HepG2 (cell line): ENCODE results near the gene CA9. TPM values are rescaled to one million over a fixed set of nuclear protein-coding genes. Genes with fewer than 3 reads are reported as not detected.

Source experiments
- CBFB ChIP-seq: sonication (generic); formaldehyde crosslinking; IDR thresholded peaks from 2 replicates; pipeline ENCODE4 v1.4.0; 2020; ENCODE audit warnings: missing genetic modification reagents
- CEBPG ChIP-seq: IDR thresholded peaks from 2 replicates; pipeline ENCODE4 v1.6.1; 2016
- FOSL1 ChIP-seq: sonication (generic); formaldehyde crosslinking; IDR thresholded peaks from 2 replicates; pipeline ENCODE4 v1.9.0; 2021; ENCODE audit warnings: missing genetic modification reagents, borderline replicate concordance
- FOXA1 ChIP-seq, 2 experiments: fragments of 450-650 bp in 1 of 2; sonication (generic) in 1 of 2; formaldehyde crosslinking in 1 of 2; IDR thresholded peaks; 2 replicates each; pipeline versions ENCODE4 v1.4.0 to v1.6.1; 2016 to 2020; ENCODE audit warnings: missing genetic modification reagents in 1 of 2
- HDAC6 ChIP-seq: fragments of 200-600 bp; sonication (generic); IDR thresholded peaks from 2 replicates; pipeline ENCODE4 v1.7.0; 2017; ENCODE audit warnings: mild to moderate bottlenecking, antibody characterized with exemption, low read length, low read depth
- IRF2 ChIP-seq: IDR thresholded peaks from 2 replicates; pipeline ENCODE4 v1.6.1; 2018; ENCODE audit warnings: missing genetic modification reagents, missing compliant biosample characterization
- JUND ChIP-seq: sonication (generic); formaldehyde crosslinking; IDR thresholded peaks from 2 replicates; pipeline ENCODE4 v1.8.0; 2022; ENCODE audit warnings: mild to moderate bottlenecking, missing genetic modification reagents
- KDM2A ChIP-seq: sonication (generic); formaldehyde crosslinking; IDR thresholded peaks from 2 replicates; pipeline ENCODE4 v1.4.0; 2020; ENCODE audit warnings: low read depth, missing genetic modification reagents, borderline replicate concordance
- KLF12 ChIP-seq: sonication (generic); formaldehyde crosslinking; IDR thresholded peaks from 2 replicates; pipeline ENCODE4 v1.4.0; 2020; ENCODE audit warnings: missing genetic modification reagents, borderline replicate concordance
- LCORL ChIP-seq, 2 experiments: fragments of 450-650 bp in 1 of 2; sonication (generic) in 1 of 2; formaldehyde crosslinking in 1 of 2; IDR thresholded peaks; 2 replicates each; pipeline versions ENCODE4 v1.5.0 to v1.6.1; 2017 to 2020; ENCODE audit warnings: antibody characterized with exemption in 1 of 2, missing genetic modification reagents in 1 of 2
- MTA1 ChIP-seq: sonication (generic); formaldehyde crosslinking; IDR thresholded peaks from 2 replicates; pipeline ENCODE4 v1.4.0; 2020; ENCODE audit warnings: missing genetic modification reagents, mild to moderate bottlenecking, borderline replicate concordance
- PPARG ChIP-seq: conservative IDR thresholded peaks from 2 replicates; pipeline ENCODE4 v1.6.1; 2016; ENCODE audit warnings: missing biosample characterization, missing genetic modification reagents
- RFX5 ChIP-seq: IDR thresholded peaks from 2 replicates; pipeline ENCODE4 v1.6.1; 2011; ENCODE audit warnings: low read depth, low read length, improper control_type of control experiment
- SATB2 ChIP-seq: sonication (generic); formaldehyde crosslinking; IDR thresholded peaks from 2 replicates; pipeline ENCODE4 v1.5.0; 2020; ENCODE audit warnings: missing genetic modification reagents
- ZBTB38 ChIP-seq: sonication (generic); formaldehyde crosslinking; IDR thresholded peaks from 2 replicates; pipeline ENCODE4 v1.5.1; 2020; ENCODE audit warnings: mild to moderate bottlenecking, missing genetic modification reagents
- ZBTB49 ChIP-seq: sonication (generic); formaldehyde crosslinking; IDR thresholded peaks from 2 replicates; pipeline ENCODE4 v1.4.0; 2020; ENCODE audit warnings: missing genetic modification reagents, borderline replicate concordance
- ZNF329 ChIP-seq: sonication (generic); formaldehyde crosslinking; IDR thresholded peaks from 2 replicates; pipeline ENCODE4 v1.9.0; 2021; ENCODE audit warnings: low read depth, mild to moderate bottlenecking, missing genetic modification reagents
- ZNF75D ChIP-seq: sonication (generic); formaldehyde crosslinking; IDR thresholded peaks from 2 replicates; pipeline ENCODE4 v1.8.1; 2023; ENCODE audit warnings: missing genetic modification reagents, mild to moderate bottlenecking, borderline replicate concordance
- ZNF788 ChIP-seq: sonication (generic); formaldehyde crosslinking; IDR thresholded peaks from 2 replicates; pipeline ENCODE4 v1.5.0; 2020; ENCODE audit warnings: mild to moderate bottlenecking, missing genetic modification reagents, borderline replicate concordance
- ZNF800 ChIP-seq: sonication (generic); formaldehyde crosslinking; IDR thresholded peaks from 2 replicates; pipeline ENCODE4 v1.4.0; 2020; ENCODE audit warnings: missing genetic modification reagents
- ZNF850 ChIP-seq: sonication (generic); formaldehyde crosslinking; conservative IDR thresholded peaks from 2 replicates; pipeline ENCODE4 v1.9.0; 2021; ENCODE audit warnings: mild to moderate bottlenecking, missing genetic modification reagents
- polyA plus RNA-seq, 8 experiments: library from polyadenylated mRNA; depleted of rRNA in 3 of 8; stranded (reverse) in 7 of 8; unstranded in 1 of 8; fragments of >200 nt; fragmentation: Illumina TruSeq in 4 of 8; extraction: Trizol in 4 of 8; gene quantifications; 2 replicates each; pipeline versions ENCODE4 v1.2.1 to v1.2.3, GENCODE V29; 2011 to 2016; ENCODE audit warnings: low read depth in 4 of 8, missing spikeins in 1 of 8, mixed read lengths in 1 of 8; ENCODE audit not compliant: insufficient read depth in 1 of 8
- total RNA-seq, 5 experiments: library from RNA; depleted of rRNA; stranded (reverse); fragments of >200 nt; fragmentation: Illumina TruSeq; extraction: Trizol; gene quantifications; 2 replicates each; pipeline ENCODE4 v1.2.3, GENCODE V29; 2016; ENCODE audit warnings: low read depth in 1 of 5
- TF ChIP-seq, protein P1 (sequence below): sonication (generic); formaldehyde crosslinking; IDR thresholded peaks from 2 replicates; pipeline ENCODE4 v1.5.0; 2020; ENCODE audit warnings: mild to moderate bottlenecking, missing genetic modification reagents

The CA9 gene
- total and polyA plus RNA-seq, 2 of the 13 experiments (the other 11 are each of a cell fraction or from before 2014, with no cell fraction given), result 0.13 to 152 TPM

DNA sequence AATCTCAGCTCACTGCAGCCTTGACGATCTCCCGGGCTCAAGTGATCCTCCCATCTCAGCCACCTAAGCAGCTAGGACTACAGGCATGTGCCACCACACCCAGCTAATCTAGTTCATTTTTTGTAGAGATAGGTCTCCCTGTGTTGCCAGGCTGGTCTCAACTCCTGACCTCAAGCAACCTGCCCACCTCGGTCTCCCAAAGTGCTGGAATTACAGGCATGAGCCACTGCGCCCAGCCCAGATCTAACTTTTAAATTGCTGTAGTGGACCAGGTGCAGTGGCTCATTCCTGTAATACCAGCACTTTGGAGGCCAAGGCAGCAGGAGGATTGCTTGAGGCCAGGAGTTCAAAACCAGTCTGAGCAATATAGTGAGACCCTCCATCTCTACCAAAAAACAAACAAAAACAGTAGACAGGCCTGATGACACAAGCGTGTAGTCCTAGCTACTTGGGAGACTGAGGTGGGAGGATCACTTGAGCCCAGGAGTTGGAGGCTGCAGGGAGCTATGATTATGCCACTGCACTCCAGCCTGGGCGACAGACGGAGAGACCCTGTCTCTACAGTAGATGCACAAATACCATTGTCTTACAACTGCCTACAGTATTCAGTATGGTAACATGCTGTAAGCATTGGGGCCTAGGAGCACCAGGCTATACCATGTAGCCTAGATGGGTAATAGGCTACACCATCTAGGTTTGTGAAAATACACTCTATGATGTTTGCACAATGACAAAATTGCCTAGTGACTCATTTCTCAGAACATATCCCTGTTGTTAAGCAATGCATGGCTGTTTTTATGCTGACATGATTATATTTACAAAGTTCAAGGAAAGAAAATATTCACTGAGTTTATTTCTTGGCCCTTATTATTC is 21.5 kb upstream of the CA9 start (continued):
- no peak for TF ChIP-seq KLF12
- TF ChIP-seq CEBPG (CRISPR knock-in tag), result peak; percentile 89
- TF ChIP-seq ZNF788 (CRISPR knock-in tag), result no peak
- 0 out of 2 replicates have a peak, but pooled peaks have one; percentile 51 for TF ChIP-seq PPARG (CRISPR knock-in tag)
- TF ChIP-seq ZNF75D (CRISPR knock-in tag), result no peak
- TF ChIP-seq RFX5, result 0 out of 2 replicates have a peak, but pooled peaks have one; percentile 40
- no peak for TF ChIP-seq CBFB (CRISPR knock-in tag)
- no peak for TF ChIP-seq HDAC6
- TF ChIP-seq FOSL1, result peak; percentile 68; the same call in 1 of the 2 replicates
- TF ChIP-seq FOXA1 (IDR thresholded peaks at IDR 0.05), result no peak
- TF ChIP-seq FOXA1 (CRISPR knock-in tag; IDR thresholded peaks at IDR 0.05), result peak; percentile 64
- TF ChIP-seq LCORL (IDR thresholded peaks at IDR 0.05), result no peak
- TF ChIP-seq LCORL (CRISPR knock-in tag; IDR thresholded peaks at IDR 0.05), result no peak
- TF ChIP-seq ZBTB38 (CRISPR knock-in tag), result no peak
- no peak for TF ChIP-seq ZNF329 (CRISPR knock-in tag)
- TF ChIP-seq, protein P1, sequence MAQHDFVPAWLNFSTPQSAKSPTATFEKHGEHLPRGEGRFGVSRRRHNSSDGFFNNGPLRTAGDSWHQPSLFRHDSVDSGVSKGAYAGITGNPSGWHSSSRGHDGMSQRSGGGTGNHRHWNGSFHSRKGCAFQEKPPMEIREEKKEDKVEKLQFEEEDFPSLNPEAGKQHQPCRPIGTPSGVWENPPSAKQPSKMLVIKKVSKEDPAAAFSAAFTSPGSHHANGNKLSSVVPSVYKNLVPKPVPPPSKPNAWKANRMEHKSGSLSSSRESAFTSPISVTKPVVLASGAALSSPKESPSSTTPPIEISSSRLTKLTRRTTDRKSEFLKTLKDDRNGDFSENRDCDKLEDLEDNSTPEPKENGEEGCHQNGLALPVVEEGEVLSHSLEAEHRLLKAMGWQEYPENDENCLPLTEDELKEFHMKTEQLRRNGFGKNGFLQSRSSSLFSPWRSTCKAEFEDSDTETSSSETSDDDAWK (CRISPR knock-in tag), result no peak
- TF ChIP-seq KDM2A (CRISPR knock-in tag), result peak; percentile 23; the same call in 1 of the 2 replicates
- no peak for TF ChIP-seq ZBTB49 (CRISPR knock-in tag)
- TF ChIP-seq MTA1 (CRISPR knock-in tag), result no peak
- peak; percentile 44; the same call in 1 of the 2 replicates for TF ChIP-seq IRF2 (CRISPR knock-in tag)
- TF ChIP-seq ZNF850 (CRISPR knock-in tag), result no peak
- no peak for TF ChIP-seq ZNF800 (CRISPR knock-in tag)
- peak; percentile 72; the same call in 1 of the 2 replicates for TF ChIP-seq JUND
- TF ChIP-seq SATB2 (CRISPR knock-in tag), result no peak
